Suprapubic skin (tissue), 4 donors: Measurements from ENCODE around the gene TRAPPC1. TPM values are rescaled to one million over a fixed set of nuclear protein-coding genes. Genes with fewer than 3 reads are reported as not detected.

Source experiments
- DNase-seq, 2 donors: peaks; one replicate each; pipeline ENCODE4 v3.0.0-alpha.2; 2019; ENCODE audit warnings: low spot score in 2 of 2
- H3K27ac ChIP-seq: fragments of 200-600 bp; sonication (generic); one replicate; pipeline ENCODE4 v1.5.1; 2019
- H3K27me3 ChIP-seq: fragments of 200-600 bp; sonication (generic); one replicate; pipeline ENCODE4 v1.5.1; 2019
- H3K36me3 ChIP-seq: fragments of 200-600 bp; sonication (generic); one replicate; pipeline ENCODE4 v1.5.1; 2019
- H3K4me1 ChIP-seq: fragments of 200-600 bp; sonication (generic); one replicate; pipeline ENCODE4 v1.5.1; 2019
- H3K4me3 ChIP-seq: fragments of 200-600 bp; sonication (generic); one replicate; pipeline ENCODE4 v1.5.1; 2019; ENCODE audit warnings: mild to moderate bottlenecking
- H3K9me3 ChIP-seq: fragments of 200-600 bp; sonication (generic); one replicate; pipeline ENCODE4 v1.5.1; 2019
- EP300 ChIP-seq: sonication (generic); formaldehyde crosslinking; IDR thresholded peaks from one replicate; pipeline ENCODE4 v1.6.1; 2017; ENCODE audit warnings: antibody characterized with exemption
- POLR2A ChIP-seq, 2 donors: fragments of 450-650 bp; IDR thresholded peaks; one replicate each; pipeline ENCODE4 v1.6.1; 2017; ENCODE audit warnings: antibody characterized with exemption in 2 of 2, mild to moderate bottlenecking in 2 of 2, moderate library complexity in 2 of 2
- POLR2AphosphoS5 ChIP-seq, 3 donors: sonication (generic); formaldehyde crosslinking; IDR thresholded peaks; one replicate each; pipeline ENCODE4 v1.6.1; 2017; ENCODE audit warnings: antibody characterized with exemption in 3 of 3
- WGBS: methylation state at CpG from one replicate; pipeline ENCODE4 v1.1.5; 2018; 5-methylcytosine and 5-hydroxymethylcytosine counted together
- total RNA-seq, 4 donors: library from RNA; depleted of rRNA; stranded (reverse); fragments of >200 nt; gene quantifications; one replicate each; pipeline ENCODE4 v1.1.0, GENCODE V29; 2016
- TF ChIP-seq, protein P1 (sequence below), 2 donors: fragments of 200-600 bp in 1 of 2; fragments of 450-650 bp in 1 of 2; sonication (generic) in 1 of 2; IDR thresholded peaks; one replicate each; pipeline ENCODE4 v1.5.1; 2016 to 2019; ENCODE audit warnings: antibody characterized with exemption in 2 of 2, mild to moderate bottlenecking in 1 of 2, moderate library complexity in 1 of 2

TRAPPC1 gene
- total RNA-seq, 4 donors from 2014 or later: 39.4 to 64.1 (median 46.2) TPM

DNA sequence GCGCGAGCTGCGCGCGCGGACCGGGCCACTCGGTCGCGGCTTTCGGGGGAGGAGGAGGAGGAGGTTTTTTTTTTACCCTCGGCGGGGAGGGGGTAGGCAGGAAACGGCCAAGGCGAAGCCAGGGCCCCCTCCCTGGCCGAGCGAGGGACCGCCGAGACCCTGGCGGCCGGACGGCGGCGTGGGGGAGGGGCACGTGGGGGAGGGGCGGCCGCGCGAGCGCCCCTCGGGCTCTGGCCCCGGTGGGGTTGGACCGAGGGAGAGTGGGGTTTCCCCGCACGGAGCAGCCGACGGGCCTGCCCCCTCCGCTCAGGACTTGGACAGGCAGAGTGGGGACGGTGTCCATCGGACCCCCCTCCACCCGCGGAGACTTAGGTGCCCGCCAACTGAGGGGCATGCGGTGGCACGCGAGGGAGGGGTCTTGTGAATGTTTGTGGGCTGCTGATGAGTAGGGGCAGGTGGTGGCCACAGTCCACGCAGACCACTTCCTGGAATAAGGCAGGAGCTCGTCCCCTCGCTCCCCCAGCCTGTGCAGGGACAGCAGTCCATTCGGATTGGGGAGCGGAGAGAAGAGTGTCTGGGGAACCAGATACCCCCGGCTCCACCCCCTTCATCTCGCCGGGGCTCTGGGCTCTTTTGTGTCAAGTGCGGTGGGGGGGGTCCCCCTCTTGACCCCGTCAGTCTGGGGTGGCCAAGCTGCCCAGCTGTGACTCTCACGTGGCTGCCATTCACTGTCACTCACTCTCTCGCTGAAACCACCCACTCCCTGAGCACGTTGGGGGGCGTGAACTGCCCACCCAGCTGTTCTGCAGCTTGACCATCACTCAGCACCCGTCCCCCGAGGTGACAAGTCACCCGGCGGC, 46.1 kb downstream of the TRAPPC1 start:
- TF ChIP-seq POLR2A (IDR thresholded peaks at IDR 0.05) (peak in 1 of 2 donors; percentile 15), POLR2AphosphoS5 (IDR thresholded peaks at IDR 0.05) (no peak)
- H3K36me3 ChIP-seq: peaks cover 6% of the 10 kb centered on the region
- no peaks in the 10 kb centered on the region for H3K27me3 ChIP-seq
- DNase-seq: peak; percentile 79 to 81
- 0% methylated on average over 3 of the region's 64 CpGs for WGBS
- H3K4me3 ChIP-seq: peak overlapping the region; percentile 92
- H3K4me1 ChIP-seq: peaks cover 72% of the 10 kb centered on the region
- no peaks in the 10 kb centered on the region for H3K9me3 ChIP-seq
- peak overlapping the region; percentile 91 for H3K27ac ChIP-seq

DNA sequence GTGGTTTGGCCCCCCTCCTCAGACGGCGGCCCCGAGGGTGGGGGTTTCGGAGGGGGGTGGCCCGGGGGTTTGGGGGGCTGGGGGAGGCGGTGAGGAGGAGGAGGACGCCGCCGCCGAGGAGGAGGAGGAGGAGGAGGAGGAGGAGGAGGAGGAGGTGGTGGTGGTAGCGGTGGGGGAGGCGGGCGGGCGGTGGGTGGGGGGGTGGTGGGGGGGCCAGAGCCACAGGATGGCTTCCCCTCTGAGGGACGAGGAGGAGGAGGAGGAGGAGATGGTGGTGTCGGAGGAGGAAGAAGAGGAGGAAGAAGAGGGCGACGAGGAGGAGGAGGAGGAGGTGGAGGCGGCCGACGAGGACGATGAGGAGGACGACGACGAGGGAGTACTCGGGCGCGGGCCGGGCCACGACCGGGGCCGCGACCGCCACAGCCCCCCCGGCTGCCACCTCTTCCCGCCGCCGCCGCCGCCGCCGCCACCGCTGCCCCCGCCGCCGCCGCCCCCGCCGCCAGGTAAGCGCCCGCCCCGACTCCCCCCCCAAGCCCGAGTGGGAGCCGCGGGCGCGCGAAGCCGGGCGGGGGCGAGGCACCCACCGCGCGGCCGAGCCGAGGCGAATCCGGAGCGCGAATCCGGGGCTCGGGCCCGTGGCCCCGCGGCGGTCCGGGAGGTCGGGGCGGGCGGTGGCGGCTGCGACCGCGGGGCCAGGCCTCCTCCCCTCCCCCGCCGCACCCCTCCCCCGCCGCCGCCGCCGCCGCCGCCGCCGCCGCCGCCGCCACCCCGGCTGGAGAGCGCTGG, 47.0 kb downstream of the TRAPPC1 start:
- Histone ChIP-seq H3K9me3 (no peaks in the 10 kb centered on the region), H3K27me3 (no peaks in the 10 kb centered on the region), H3K36me3 (peaks cover 12% of the 10 kb centered on the region), H3K4me1 (peaks cover 67% of the 10 kb centered on the region), H3K4me3 (peak overlapping the region; percentile 92), H3K27ac (peak overlapping the region; percentile 91)
- TF ChIP-seq POLR2AphosphoS5 (IDR thresholded peaks at IDR 0.05) (no peak), POLR2A (IDR thresholded peaks at IDR 0.05) (no peak), EP300 (no peak)
- TF ChIP-seq, protein P1, sequence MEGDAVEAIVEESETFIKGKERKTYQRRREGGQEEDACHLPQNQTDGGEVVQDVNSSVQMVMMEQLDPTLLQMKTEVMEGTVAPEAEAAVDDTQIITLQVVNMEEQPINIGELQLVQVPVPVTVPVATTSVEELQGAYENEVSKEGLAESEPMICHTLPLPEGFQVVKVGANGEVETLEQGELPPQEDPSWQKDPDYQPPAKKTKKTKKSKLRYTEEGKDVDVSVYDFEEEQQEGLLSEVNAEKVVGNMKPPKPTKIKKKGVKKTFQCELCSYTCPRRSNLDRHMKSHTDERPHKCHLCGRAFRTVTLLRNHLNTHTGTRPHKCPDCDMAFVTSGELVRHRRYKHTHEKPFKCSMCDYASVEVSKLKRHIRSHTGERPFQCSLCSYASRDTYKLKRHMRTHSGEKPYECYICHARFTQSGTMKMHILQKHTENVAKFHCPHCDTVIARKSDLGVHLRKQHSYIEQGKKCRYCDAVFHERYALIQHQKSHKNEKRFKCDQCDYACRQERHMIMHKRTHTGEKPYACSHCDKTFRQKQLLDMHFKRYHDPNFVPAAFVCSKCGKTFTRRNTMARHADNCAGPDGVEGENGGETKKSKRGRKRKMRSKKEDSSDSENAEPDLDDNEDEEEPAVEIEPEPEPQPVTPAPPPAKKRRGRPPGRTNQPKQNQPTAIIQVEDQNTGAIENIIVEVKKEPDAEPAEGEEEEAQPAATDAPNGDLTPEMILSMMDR (IDR thresholded peaks at IDR 0.05): no peak
- WGBS: 2% methylated on average over 35 of the region's 100 CpGs
- peak in 1 of 2 donors; percentile 66 for DNase-seq

DNA sequence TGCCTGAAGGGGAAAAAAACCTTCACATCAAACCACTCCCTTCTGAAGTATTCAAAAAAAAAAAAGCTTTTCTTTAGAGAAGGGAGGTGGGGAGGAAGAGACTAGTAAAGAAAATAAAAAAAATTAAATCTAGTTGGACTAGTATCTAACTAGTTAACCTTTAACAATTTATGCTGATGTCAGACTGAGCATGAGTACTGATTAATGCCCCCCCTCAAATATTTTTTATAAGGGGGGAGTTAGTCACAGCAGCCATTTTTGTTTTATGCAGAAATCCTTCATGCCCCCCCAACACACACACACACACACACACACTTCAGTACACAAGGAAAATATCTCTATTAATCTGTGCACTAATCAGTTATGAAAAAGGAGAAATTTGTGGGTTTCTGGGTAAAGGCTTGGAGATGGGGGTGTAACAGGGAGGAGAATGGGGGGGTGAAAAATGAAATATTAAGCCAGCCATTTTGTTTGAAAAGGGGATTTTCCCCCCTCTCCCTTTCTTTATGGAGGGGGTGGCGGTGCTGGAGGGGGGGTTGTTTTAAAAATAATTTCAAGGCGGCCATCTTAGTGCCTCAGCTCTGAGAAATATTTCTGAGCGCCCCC, 47.9 kb downstream of the TRAPPC1 start:
- peak overlapping the region; percentile 91 for H3K27ac ChIP-seq
- 10% methylated on average over 3 of the region's 3 CpGs for WGBS
- no peak for DNase-seq
- H3K36me3 ChIP-seq: peaks cover 15% of the 10 kb centered on the region
- peak overlapping the region; percentile 92 for H3K4me3 ChIP-seq
- H3K27me3 ChIP-seq: no peaks in the 10 kb centered on the region
- H3K9me3 ChIP-seq: no peaks in the 10 kb centered on the region
- TF ChIP-seq POLR2AphosphoS5 (IDR thresholded peaks at IDR 0.05): no peak
- TF ChIP-seq, protein P1 (IDR thresholded peaks at IDR 0.05): no peak
- no peak for TF ChIP-seq EP300
- TF ChIP-seq POLR2A (IDR thresholded peaks at IDR 0.05): no peak
- peaks cover 58% of the 10 kb centered on the region for H3K4me1 ChIP-seq

DNA sequence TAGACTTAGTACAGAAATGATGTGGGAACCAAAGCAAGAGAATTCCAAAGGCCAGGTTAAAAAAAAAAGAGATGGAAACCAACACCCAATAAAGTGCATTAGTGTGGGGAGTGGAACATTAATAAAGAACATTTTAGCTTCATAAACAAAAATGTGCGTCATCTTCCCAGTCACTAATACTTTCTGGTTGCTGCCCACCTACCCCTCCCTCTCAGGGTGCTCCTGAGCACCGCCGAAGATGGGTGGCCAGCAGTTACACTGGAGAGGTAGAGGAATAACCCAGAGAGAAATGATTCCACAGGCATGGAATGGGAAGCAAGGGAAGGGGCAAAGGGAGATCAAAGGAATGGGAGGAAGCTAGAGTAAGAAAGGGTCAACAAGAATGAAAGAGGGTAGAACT, 49.1 kb downstream of the TRAPPC1 start:
- Histone ChIP-seq H3K4me1 (peaks cover 47% of the 10 kb centered on the region), H3K9me3 (no peaks in the 10 kb centered on the region), H3K27me3 (no peaks in the 10 kb centered on the region), H3K27ac (no peak overlapping the region), H3K4me3 (no peak overlapping the region), H3K36me3 (peaks cover 19% of the 10 kb centered on the region)
- DNase-seq: no peak
- 72% methylated on average over 3 of the region's 3 CpGs for WGBS
- no peak for TF ChIP-seq EP300
- TF ChIP-seq POLR2AphosphoS5 (IDR thresholded peaks at IDR 0.05): no peak
- TF ChIP-seq POLR2A (IDR thresholded peaks at IDR 0.05): no peak
- TF ChIP-seq, protein P1 (IDR thresholded peaks at IDR 0.05): no peak

DNA sequence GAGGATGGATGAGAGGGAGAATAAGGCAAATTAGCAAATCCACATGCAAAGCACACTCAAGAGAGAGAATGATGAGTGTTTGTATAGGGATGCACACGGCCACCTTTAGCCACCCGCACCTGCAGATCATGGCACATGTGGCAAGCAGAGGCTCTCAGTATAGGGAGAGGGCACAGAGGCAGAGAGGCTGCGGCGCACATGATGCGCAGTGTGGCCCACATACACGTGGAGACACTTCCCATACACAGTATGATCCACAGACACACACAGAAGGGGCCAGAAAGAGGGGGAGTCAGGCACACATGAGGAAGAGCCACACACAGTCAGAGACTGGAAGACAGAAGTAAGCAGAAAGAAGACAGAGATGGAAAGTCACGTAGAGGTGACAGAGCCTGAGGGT, 49.7 kb downstream of the TRAPPC1 start:
- peaks cover 43% of the 10 kb centered on the region for H3K4me1 ChIP-seq

More for the DNA sequence above, 49.7 kb downstream of the TRAPPC1 start:
- Histone ChIP-seq H3K9me3 (no peaks in the 10 kb centered on the region), H3K27ac (no peak overlapping the region), H3K4me3 (no peak overlapping the region), H3K36me3 (peaks cover 19% of the 10 kb centered on the region), H3K27me3 (no peaks in the 10 kb centered on the region)
- DNase-seq: peak in 1 of 2 donors; percentile 62
- WGBS: 50% methylated on average over 7 of the region's 7 CpGs
- TF ChIP-seq POLR2A (IDR thresholded peaks at IDR 0.05): no peak
- TF ChIP-seq, protein P1 (IDR thresholded peaks at IDR 0.05): no peak
- no peak for TF ChIP-seq EP300
- no peak for TF ChIP-seq POLR2AphosphoS5 (IDR thresholded peaks at IDR 0.05)
